ENCODE measurements around the gene IL22RA2. TPM values are rescaled to one million over a fixed set of nuclear protein-coding genes. Genes with fewer than 3 reads are reported as not detected.

The IL22RA2 gene
- total and polyA plus RNA-seq, 2 of the 13 experiments (the other 11 are each of a cell fraction or from before 2014, with no cell fraction given), result not detected

DNA sequence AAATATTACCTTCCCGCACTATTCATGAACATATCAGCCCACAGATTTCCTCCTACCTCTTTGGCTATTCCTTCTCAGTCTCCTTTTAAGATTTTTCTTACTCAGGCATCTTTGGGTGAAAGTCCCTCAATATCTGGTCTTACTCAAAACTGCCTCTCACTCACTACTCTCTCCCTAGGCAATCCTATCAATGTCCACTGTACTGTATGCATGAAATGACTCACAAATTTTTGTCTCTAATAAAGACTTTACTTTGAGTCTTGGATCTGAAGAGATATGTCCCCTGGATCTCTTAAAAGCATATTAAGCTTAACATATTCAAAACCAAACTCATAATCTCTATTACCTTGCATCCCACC, 24.4 kb downstream of the IL22RA2 start:
- intact Hi-C loops (cut with micrococcal nuclease; ENCODE audit: unreplicated experiment) (no loop called here), in situ Hi-C loops (cut with HindIII; ENCODE audit: extremely low pct_ligation_motif_present, low pct_unique_long_range_greater_than_20kb) (no loop called here)
- Histone ChIP-seq H3K4me2 (ENCODE audit: low read depth, low read length) (no peak overlapping the region), H3K9ac (ENCODE audit: insufficient read depth, low read depth, low read length) (no peak overlapping the region), H3K4me1 (ENCODE audit: insufficient read depth, low read length) (no peaks in the 10 kb centered on the region), H3K79me2 (ENCODE audit: insufficient read depth, low read length) (no peaks in the 10 kb centered on the region), H3K4me3 (replicated peaks in 1 of 3; ENCODE audit: insufficient read depth in 1 of 3, low read depth in 2 of 3, low read length in 3 of 3) (no peak overlapping the region), H3K27ac (ENCODE audit: extremely low read length, insufficient read depth, low read length) (no peak overlapping the region), H3K9me3 (ENCODE audit: low read length) (no peaks in the 10 kb centered on the region), H3K36me3 (replicated peaks in 1 of 2; ENCODE audit: control insufficient read depth in 1 of 2, insufficient read depth in 2 of 2, low read length in 2 of 2) (no peaks in the 10 kb centered on the region), H4K20me1 (ENCODE audit: insufficient read depth, low read length) (no peaks in the 10 kb centered on the region), H3K27me3 (ENCODE audit: control insufficient read depth in 1 of 2, insufficient read depth in 2 of 2, low read length in 2 of 2) (peaks cover 0 to 11% of the 10 kb centered on the region in 2 experiments; a peak in 3 of 5 replicates), H2AFZ (ENCODE audit: low read length) (no peak overlapping the region)
- FAIRE-seq, result no peak
- no peak for DNase-seq (ENCODE audit: low spot score)
- POLR2A ChIA-PET, result no interaction called here
- 2% methylated on average over 1 of the region's 1 CpG for WGBS (ENCODE audit: low lambda C conversion rate)
- CTCF ChIA-PET (ENCODE audit: low intra/inter-chr PET ratio, low total read pairs), result no interaction called here
- no peak for ATAC-seq
- TF ChIP-seq ZEB1 (IDR thresholded peaks at IDR 0.05; ENCODE audit: insufficient replicate concordance, low read depth), result no peak
- no peak for TF ChIP-seq AGO1 (IDR thresholded peaks at IDR 0.05; ENCODE audit: low read depth, low read length, poor library complexity, severe bottlenecking)
- no peak for TF ChIP-seq HMGA1 (CRISPR knock-in tag; conservative IDR thresholded peaks at IDR 0.05)
- TF ChIP-seq NONO (IDR thresholded peaks at IDR 0.05), result no peak
- no peak for TF ChIP-seq NONO (CRISPR knock-in tag; conservative IDR thresholded peaks at IDR 0.05)
- no peak for TF ChIP-seq CHD2 (IDR thresholded peaks at IDR 0.05; ENCODE audit: low read depth, low read length)
- TF ChIP-seq TBX2 (CRISPR knock-in tag; IDR thresholded peaks at IDR 0.05; ENCODE audit: borderline replicate concordance), result no peak
- no TSS peak for BruUV-seq (replicated peaks)

DNA sequence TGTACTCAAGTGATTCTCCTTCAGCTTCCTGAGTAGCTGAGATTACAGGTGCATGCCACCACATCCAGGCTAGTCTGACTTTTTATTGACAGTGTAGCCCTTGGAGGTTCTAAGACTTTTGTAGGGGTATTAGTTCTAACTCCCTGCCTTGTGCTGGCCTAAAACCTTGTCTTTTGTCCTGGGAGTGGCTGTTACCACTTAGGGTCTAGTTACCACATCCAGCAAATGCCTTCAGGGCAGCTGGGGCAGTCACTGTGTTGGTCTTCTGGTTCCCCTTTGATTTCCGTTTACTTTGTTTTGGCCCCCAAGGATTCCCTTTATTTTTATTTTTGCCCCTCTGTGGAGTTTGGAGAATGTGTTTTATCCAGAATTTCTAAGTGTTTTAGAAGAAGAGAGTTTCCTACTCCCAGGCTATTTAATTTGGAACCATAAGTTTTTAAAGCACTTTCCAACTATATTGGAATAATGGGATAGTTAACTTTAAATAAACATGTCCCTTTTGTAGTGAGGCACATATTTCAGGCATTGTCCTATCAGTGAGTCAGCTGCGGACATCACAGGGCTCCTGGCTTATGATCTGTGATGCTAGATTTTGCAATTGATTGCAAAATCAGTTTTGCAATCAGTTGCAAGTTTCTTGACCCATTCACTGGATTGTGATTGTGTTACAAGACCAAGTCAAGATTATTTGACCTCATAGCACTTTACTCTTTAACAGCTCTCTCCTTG, 25.0 kb downstream of the IL22RA2 start:
- Histone ChIP-seq H3K9me3 (ENCODE audit: low read length) (no peaks in the 10 kb centered on the region), H2AFZ (ENCODE audit: low read length) (no peak overlapping the region), H3K79me2 (ENCODE audit: insufficient read depth, low read length) (no peaks in the 10 kb centered on the region), H3K4me1 (ENCODE audit: insufficient read depth, low read length) (no peaks in the 10 kb centered on the region), H3K4me3 (replicated peaks in 1 of 3; ENCODE audit: insufficient read depth in 1 of 3, low read depth in 2 of 3, low read length in 3 of 3) (no peak overlapping the region), H4K20me1 (ENCODE audit: insufficient read depth, low read length) (no peaks in the 10 kb centered on the region), H3K9ac (ENCODE audit: insufficient read depth, low read depth, low read length) (no peak overlapping the region), H3K27me3 (ENCODE audit: control insufficient read depth in 1 of 2, insufficient read depth in 2 of 2, low read length in 2 of 2) (peaks cover 0 to 15% of the 10 kb centered on the region in 2 experiments; a peak in 3 of 5 replicates), H3K36me3 (replicated peaks in 1 of 2; ENCODE audit: control insufficient read depth in 1 of 2, insufficient read depth in 2 of 2, low read length in 2 of 2) (no peaks in the 10 kb centered on the region), H3K4me2 (ENCODE audit: low read depth, low read length) (no peak overlapping the region), H3K27ac (ENCODE audit: extremely low read length, insufficient read depth, low read length) (no peak overlapping the region)
- in situ Hi-C loops (cut with HindIII; ENCODE audit: extremely low pct_ligation_motif_present, low pct_unique_long_range_greater_than_20kb), result no loop called here
- DNase-seq (ENCODE audit: low spot score) (peak; percentile 45), ATAC-seq (no peak), FAIRE-seq (no peak)
- 3% methylated on average over 2 of the region's 2 CpGs for WGBS (ENCODE audit: low lambda C conversion rate)
- POLR2A ChIA-PET, result no interaction called here
- intact Hi-C loops (cut with micrococcal nuclease; ENCODE audit: unreplicated experiment), result no loop called here
- no TSS peak for BruUV-seq (replicated peaks)
- CTCF ChIA-PET (ENCODE audit: low intra/inter-chr PET ratio, low total read pairs), result no interaction called here
- TF ChIP-seq SOX5 (CRISPR knock-in tag; IDR thresholded peaks at IDR 0.05; ENCODE audit: borderline replicate concordance), result peak; percentile 56; the same call in 1 of the 2 replicates
- TF ChIP-seq TCF7 (IDR thresholded peaks at IDR 0.05; ENCODE audit: low read depth), result peak; percentile 52; the same call in 1 of the 2 replicates
- no peak for TF ChIP-seq NR3C1 (CRISPR knock-in tag; IDR thresholded peaks at IDR 0.05)
- peak in 1 of 2 experiments; percentile 41; a peak in 2 of 4 replicates for TF ChIP-seq EP300 (IDR thresholded peaks at IDR 0.05; ENCODE audit: low read depth in 2 of 2, low read length in 2 of 2)
- no peak for TF ChIP-seq EP300 (CRISPR knock-in tag; IDR thresholded peaks at IDR 0.05; ENCODE audit: borderline replicate concordance)
- no peak for TF ChIP-seq REXO4 (CRISPR knock-in tag; IDR thresholded peaks at IDR 0.05; ENCODE audit: borderline replicate concordance)
- TF ChIP-seq NPAS2 (CRISPR knock-in tag; IDR thresholded peaks at IDR 0.05; ENCODE audit: borderline replicate concordance), result no peak
- TF ChIP-seq TCF12 (IDR thresholded peaks at IDR 0.05), result no peak
- no peak for TF ChIP-seq TCF12 (CRISPR knock-in tag; IDR thresholded peaks at IDR 0.05)
- TF ChIP-seq ELF3 (CRISPR knock-in tag; IDR thresholded peaks at IDR 0.05), result no peak
- no peak for TF ChIP-seq TAF1 (CRISPR knock-in tag; IDR thresholded peaks at IDR 0.05)
- no peak for TF ChIP-seq PHF8 (CRISPR knock-in tag; IDR thresholded peaks at IDR 0.05)
- TF ChIP-seq AGO1 (IDR thresholded peaks at IDR 0.05; ENCODE audit: low read depth, low read length, poor library complexity, severe bottlenecking), result no peak
- TF ChIP-seq SOX13 (IDR thresholded peaks at IDR 0.05), result 0 out of 2 replicates have a peak, but pooled peaks have one; percentile 33
- TF ChIP-seq SOX13 (CRISPR knock-in tag; conservative IDR thresholded peaks at IDR 0.05 in 1 of 2, IDR thresholded peaks at IDR 0.05 in 1 of 2), result peak in 1 of 2 experiments; percentile 62; a peak in 2 of 4 replicates
- no peak for TF ChIP-seq ZNF629 (CRISPR knock-in tag; conservative IDR thresholded peaks at IDR 0.05)

Measured in HepG2 (cell line).